ENCODE measurements around the gene AIF1L. TPM values are rescaled to one million over a fixed set of nuclear protein-coding genes. Genes with fewer than 3 reads are reported as not detected.

AIF1L gene
- total RNA-seq, 2 donors from 2014 or later = 1.5 to 1.7 TPM

DNA sequence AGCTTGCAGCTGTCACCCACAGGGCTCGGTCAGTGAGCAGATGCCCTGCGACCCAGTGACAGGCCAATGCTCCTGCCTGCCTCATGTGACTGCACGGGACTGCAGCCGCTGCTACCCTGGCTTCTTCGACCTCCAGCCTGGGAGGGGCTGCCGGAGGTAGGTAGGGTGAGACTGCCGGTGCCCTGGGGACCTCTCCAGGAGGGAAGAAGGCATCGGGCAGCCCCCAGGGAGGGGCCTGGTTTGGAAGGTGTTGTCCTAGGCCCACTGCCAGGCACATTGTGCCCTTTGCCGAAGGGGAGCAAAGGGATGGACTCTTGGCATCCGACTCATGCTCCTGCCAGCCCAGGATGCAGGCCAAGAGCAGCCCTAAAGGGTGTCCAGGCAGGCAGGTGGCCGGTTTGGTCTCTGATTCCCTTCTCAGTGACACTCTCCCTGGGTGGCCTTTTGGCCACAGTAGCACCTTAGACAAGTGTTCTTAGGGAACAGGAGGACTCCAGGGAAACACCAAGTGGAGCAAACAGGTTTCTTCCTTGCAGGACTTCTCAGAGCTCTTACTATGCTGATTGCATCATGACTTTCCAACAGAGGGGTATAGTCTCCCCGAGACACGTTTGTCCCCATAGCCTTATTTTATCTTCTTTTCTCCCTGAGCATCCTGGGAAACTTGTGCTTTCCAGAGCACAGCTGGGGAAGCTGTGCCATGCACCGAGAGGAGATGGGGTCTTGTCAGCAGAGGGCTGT lies 28.1 kb upstream of the AIF1L start:
- no peaks in the 10 kb centered on the region for H3K27me3 Mint-ChIP-seq
- H3K4me1 Mint-ChIP-seq = no peaks in the 10 kb centered on the region
- no peak for ATAC-seq (replicated peaks)
- no peaks in the 10 kb centered on the region for H3K36me3 Mint-ChIP-seq (ENCODE audit: low read depth)
- no peak overlapping the region for H3K4me3 Mint-ChIP-seq
- H3K9me3 Mint-ChIP-seq = no peaks in the 10 kb centered on the region
- H3K27ac Mint-ChIP-seq = no peak overlapping the region

DNA sequence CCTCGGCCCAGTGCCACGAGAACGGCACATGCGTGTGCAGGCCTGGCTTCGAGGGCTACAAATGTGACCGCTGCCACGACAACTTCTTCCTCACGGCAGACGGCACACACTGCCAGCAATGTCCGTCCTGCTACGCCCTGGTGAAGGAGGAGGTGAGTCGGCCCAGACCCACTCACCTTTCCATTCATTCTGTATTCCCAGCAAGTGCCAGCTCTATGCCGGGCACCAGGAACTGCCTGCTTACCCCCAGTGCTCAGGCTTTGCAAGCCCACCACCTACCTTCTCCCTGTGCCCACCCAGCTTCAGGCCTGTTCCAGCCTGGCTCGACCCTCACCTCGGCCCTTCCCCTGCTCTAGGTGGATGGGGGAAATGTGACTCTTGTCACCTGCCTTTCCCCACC lies 26.6 kb upstream of the AIF1L start:
- Mint-ChIP-seq H3K4me1 (no peaks in the 10 kb centered on the region), H3K27me3 (no peaks in the 10 kb centered on the region), H3K27ac (no peak overlapping the region), H3K36me3 (ENCODE audit: low read depth) (no peaks in the 10 kb centered on the region), H3K9me3 (no peaks in the 10 kb centered on the region), H3K4me3 (no peak overlapping the region)
- ATAC-seq (replicated peaks) = no peak

DNA sequence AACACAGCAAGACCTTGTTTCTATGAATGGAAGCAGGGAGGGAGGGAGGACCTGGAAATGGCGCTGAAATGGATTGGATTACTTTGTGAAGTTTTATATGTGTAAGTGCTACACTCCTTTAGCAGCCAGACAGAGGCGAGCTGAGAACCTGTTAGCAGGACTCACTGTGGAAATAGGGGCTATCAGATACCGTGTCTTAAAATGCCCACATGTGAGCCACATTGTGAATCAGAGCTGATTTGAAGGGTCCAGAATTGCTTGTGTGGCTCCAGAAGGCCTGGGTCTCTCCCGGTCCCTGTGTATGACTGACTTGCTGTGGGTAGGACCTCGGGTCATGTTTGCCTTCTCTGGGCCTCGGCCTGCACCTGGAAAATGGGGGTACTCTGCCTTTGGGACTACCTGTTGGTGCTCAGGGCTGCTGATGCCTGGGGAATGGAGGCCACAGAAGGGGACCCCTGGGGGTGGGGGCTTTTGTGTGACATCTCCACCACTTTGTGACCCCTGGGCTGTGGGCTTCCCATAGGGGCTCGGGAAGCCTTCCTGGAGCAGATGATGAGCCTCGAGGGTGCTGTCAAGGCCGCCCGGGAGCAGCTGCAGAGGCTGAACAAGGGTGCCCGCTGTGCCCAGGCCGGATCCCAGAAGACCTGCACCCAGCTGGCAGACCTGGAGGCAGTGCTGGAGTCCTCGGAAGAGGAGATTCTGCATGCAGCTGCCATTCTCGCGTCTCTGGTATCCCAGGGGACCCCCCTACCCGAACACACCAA lies 24.0 kb upstream of the AIF1L start:
- no peak overlapping the region for H3K4me3 Mint-ChIP-seq
- no peaks in the 10 kb centered on the region for H3K27me3 Mint-ChIP-seq
- no peaks in the 10 kb centered on the region for H3K4me1 Mint-ChIP-seq
- H3K27ac Mint-ChIP-seq = no peak overlapping the region
- H3K9me3 Mint-ChIP-seq = no peaks in the 10 kb centered on the region
- ATAC-seq (replicated peaks) = no peak
- no peaks in the 10 kb centered on the region for H3K36me3 Mint-ChIP-seq (ENCODE audit: low read depth)

DNA sequence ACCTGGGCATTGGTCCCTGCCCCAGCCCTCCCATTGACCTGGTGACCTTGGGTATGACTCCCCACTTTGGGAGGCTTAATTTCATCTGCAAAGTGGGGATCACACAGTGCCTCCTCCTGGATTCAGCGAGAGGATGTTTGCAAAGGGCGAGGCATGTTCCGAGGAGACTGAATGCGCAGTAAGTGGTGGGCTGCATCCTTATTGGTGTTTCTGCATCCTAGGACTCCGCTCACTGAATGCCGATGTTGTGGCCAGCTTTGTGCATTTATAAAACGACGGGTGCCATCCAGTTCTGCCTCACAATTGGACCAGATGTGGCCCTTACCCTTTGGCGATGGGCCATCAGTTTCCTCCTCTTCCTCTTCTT lies 23.5 kb upstream of the AIF1L start:
- Mint-ChIP-seq H3K36me3 (ENCODE audit: low read depth) (no peaks in the 10 kb centered on the region), H3K4me3 (no peak overlapping the region), H3K27ac (no peak overlapping the region), H3K9me3 (no peaks in the 10 kb centered on the region), H3K27me3 (no peaks in the 10 kb centered on the region), H3K4me1 (no peaks in the 10 kb centered on the region)
- no peak for ATAC-seq (replicated peaks)

DNA sequence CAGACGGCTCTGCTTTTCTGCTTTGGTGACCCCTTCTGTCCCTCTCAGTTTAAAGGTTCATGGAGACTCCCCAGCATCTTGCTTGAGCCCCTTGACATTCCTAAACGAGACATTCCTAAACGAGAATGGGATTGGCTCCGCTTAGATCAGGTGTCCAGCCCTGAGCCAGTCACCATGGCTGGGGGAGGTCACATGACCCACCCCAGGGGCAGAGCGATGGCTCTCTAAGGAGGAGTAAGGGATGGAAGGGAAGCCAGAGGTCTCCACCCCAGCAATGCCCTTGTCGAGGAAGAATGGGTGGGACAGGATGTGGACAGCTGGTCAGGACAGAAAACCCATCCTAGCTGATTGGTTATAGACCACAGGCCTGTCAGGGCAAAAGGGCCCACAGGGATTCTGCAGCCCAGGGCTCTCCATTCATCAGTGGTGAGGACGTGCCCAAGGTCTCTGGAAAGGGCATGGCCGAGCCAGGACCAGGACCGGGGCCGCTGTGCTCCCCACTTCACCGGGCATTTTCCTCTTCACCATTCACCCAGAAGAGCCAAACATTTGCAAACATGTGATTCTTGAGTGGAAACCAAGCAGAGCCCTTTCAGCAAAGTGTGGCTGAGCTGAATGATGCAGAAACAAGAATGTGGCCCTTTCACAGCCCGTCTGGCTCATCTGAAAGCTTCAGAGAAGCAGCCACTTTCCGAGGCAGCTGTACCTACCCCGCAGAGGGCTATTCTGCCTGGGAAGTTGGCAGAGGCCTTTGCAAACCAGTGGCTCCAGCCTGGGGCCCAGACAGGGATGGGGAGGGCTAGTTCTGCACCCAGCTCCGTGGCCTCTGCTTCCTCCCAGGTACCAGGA lies 19.8 kb upstream of the AIF1L start:
- no peaks in the 10 kb centered on the region for H3K36me3 Mint-ChIP-seq (ENCODE audit: low read depth)
- H3K4me3 Mint-ChIP-seq = no peak overlapping the region
- no peaks in the 10 kb centered on the region for H3K9me3 Mint-ChIP-seq
- H3K4me1 Mint-ChIP-seq = no peaks in the 10 kb centered on the region
- H3K27ac Mint-ChIP-seq = no peak overlapping the region
- no peak for ATAC-seq (replicated peaks)
- H3K27me3 Mint-ChIP-seq = no peaks in the 10 kb centered on the region

DNA sequence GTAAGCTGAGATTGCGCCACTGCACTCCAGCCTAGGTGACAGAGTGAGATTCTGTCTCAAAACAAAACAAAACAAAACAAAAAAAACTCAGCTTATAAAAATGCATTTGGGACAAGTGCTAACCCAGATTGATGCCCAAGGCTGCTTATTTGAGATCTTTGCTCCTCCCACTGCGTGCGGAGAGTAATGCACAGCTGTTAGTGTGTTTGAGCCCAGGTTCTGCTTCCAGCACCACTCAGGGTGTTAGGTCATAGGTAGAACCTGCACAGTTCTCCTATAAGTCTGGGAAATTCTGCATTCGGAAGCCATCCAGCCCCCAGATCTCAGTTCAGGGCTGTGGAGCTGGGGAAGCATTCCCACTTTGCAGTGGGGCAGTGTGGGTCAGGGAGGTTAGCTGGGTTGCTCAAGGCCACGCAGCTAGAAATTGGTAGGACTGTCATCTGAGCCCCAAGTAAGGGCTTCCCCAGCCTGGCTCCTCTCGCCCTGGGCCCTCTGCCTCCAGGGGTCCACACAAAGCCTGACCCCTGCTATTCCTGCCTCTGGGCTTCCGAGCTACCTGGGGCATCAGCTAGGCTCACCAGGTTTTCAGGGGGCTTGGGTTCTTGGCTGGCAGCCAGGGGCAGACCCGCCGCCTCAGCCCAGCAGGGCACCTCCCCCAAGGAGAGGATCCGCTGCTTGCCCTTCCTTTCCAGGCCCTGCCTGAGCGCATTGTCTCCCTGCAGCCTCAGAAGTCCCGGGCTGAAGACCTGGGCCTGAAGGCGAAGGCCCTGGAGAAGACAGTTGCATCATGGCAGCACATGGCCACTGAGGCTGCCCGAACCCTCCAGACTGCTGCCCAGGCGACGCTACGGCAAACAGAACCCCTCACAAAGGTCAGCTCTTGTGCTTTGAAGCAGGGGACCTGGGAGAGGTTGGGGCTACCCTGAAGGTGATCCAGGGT lies 17.6 kb upstream of the AIF1L start:
- no peak for ATAC-seq (replicated peaks)
- Mint-ChIP-seq H3K36me3 (ENCODE audit: low read depth) (no peaks in the 10 kb centered on the region), H3K4me3 (no peak overlapping the region), H3K9me3 (no peaks in the 10 kb centered on the region), H3K27me3 (no peaks in the 10 kb centered on the region), H3K4me1 (no peaks in the 10 kb centered on the region), H3K27ac (no peak overlapping the region)

DNA sequence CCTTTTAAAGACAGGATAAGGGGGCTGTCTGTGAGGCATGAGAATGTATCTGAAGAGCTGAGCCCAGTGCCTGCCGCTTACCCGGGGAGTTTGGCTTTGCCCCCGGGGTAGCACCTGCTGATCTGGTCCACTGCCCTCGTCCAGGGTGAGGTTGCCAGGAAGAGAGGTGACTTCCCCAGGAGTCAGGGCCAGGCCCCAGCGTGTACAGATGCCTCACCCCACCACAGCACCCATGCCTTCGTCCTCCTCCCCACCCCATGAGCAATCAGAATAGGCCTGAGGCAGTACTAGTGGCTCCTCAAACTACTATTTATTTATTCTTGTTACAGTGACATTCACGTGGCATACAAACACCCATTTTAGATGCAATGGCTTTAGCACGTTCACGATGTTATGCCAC lies 15.7 kb upstream of the AIF1L start:
- no peak for ATAC-seq (replicated peaks)
- Mint-ChIP-seq H3K27me3 (peaks cover 3% of the 10 kb centered on the region), H3K36me3 (ENCODE audit: low read depth) (no peaks in the 10 kb centered on the region), H3K9me3 (no peaks in the 10 kb centered on the region), H3K4me1 (no peaks in the 10 kb centered on the region), H3K4me3 (no peak overlapping the region), H3K27ac (no peak overlapping the region)

DNA sequence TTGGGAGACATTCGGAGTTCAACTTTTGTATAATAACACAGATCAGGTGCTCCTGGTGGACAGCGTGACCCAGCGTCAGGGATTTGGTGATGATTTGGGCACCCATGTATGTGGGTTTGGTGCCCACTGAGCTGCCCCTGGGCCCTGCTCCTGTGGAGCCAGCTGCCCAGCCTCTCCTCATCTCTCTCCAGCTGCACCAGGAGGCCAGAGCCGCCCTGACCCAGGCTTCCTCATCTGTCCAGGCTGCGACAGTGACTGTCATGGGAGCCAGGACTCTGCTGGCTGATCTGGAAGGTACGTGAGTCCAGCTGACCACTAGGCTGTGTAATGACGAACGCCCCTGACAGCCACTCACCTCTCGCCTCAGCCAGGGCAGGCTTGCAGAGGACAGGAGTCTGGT lies 14.5 kb upstream of the AIF1L start:
- no peak overlapping the region for H3K27ac Mint-ChIP-seq
- H3K27me3 Mint-ChIP-seq = peaks cover 3% of the 10 kb centered on the region
- H3K36me3 Mint-ChIP-seq (ENCODE audit: low read depth) = no peaks in the 10 kb centered on the region
- ATAC-seq (replicated peaks) = no peak
- H3K4me1 Mint-ChIP-seq = no peaks in the 10 kb centered on the region
- no peaks in the 10 kb centered on the region for H3K9me3 Mint-ChIP-seq
- no peak overlapping the region for H3K4me3 Mint-ChIP-seq

DNA sequence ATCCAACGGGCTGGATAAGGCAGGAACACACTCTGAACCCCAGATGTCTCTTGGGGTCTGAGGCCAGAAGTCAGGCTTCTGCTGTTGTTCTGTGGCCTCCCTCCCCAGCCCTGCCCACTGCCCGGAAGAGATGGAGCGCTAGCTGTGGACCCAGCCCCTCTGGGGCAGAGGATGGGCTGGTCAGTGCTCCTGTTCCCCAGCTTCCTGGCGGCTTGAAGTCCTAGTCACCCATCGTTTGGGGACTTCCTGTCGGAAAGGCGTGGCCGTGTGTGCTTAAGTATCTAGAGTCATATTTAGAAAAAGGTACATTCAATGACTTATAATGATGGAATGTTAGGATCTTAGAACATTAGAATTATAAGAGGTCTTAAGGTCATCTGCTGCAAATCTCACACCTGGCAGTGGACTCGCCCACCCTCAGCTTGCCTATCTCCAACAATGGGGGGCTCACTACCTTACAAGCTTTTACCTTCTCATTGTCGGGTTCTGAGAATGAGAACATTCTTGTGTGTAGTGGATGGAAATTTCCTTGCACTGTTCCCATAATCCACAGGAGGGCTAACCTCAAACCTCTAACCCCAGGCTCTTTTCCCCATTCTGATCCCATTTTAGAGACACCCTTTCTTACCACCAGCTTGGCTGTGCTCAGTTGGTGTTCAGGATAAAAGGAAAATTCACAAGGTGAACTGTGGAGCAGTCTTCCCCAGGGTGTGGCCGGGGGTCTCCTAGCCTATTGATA lies 13.4 kb upstream of the AIF1L start:
- ATAC-seq (replicated peaks) = no peak
- Mint-ChIP-seq H3K4me1 (no peaks in the 10 kb centered on the region), H3K36me3 (ENCODE audit: low read depth) (no peaks in the 10 kb centered on the region), H3K27me3 (peaks cover 3% of the 10 kb centered on the region), H3K4me3 (no peak overlapping the region), H3K9me3 (no peaks in the 10 kb centered on the region), H3K27ac (no peak overlapping the region)

DNA sequence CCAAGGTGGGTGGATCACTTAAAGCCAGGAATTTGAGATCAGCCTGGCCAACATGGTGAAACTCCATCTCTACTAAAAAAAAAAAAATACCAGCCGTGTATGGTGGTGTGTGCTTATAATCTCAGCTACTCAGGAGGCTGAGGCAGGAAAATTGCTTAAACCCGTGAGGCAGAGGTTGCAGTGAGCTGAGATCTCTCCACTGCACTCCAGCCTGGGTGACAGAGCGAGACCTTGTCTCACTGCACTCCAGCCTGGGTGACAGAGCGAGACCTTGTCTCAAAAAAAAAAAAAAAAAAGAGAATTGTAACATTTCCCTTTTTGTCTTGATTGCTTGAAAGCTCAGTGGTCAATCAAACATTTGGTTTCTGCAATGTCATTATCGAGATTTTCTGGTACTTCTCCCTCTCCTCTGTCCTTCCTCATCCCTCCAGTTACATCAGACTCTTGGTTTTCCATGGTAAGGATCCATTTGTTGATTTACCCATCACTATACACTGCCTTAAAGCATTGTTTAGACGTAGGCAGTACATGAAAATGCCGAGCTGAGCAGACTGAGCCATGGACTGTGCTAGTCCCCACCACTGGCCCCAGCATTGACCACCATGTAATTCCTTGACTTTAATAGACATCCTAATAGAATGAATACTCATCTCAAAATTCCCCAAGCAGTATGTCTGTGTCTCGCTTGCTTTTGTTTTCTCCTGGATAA lies 11.5 kb upstream of the AIF1L start:
- H3K36me3 Mint-ChIP-seq (ENCODE audit: low read depth) = no peaks in the 10 kb centered on the region
- ATAC-seq (replicated peaks) = no peak
- no peaks in the 10 kb centered on the region for H3K9me3 Mint-ChIP-seq
- H3K27me3 Mint-ChIP-seq = peaks cover 3% of the 10 kb centered on the region
- no peak overlapping the region for H3K27ac Mint-ChIP-seq
- H3K4me1 Mint-ChIP-seq = no peaks in the 10 kb centered on the region
- H3K4me3 Mint-ChIP-seq = no peak overlapping the region

DNA sequence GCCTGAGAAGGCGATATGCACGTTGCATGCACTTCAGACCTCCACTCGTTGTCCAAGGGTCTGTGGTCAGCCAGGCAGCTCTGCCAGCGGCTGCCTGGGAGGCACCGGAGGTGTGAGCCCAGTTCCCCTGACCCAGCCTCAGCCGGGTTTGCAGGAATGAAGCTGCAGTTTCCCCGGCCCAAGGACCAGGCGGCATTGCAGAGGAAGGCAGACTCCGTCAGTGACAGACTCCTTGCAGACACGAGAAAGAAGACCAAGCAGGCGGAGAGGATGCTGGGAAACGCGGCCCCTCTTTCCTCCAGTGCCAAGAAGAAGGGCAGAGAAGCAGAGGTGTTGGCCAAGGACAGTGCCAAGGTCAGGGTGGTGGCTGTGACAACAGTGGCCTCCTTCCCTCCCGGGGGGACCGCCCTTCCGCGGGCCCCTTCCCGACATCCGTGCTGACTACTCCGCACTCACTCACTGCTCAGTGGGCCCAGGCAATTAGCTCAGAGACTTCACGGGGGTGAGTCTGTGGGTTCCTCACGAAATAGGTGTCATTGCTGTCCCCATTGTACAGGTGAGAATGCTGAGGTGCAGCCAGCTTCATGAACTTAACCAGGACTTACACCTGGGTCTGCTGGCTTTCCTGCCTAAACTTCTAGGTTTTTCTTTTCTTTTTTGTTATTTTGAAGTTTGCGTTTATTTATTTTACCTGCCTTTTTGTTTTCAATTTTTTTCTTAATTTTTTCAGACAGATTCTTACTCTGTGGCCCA lies 10.8 kb upstream of the AIF1L start:
- no peak overlapping the region for H3K4me3 Mint-ChIP-seq
- ATAC-seq (replicated peaks) = no peak
- H3K36me3 Mint-ChIP-seq (ENCODE audit: low read depth) = no peaks in the 10 kb centered on the region
- H3K4me1 Mint-ChIP-seq = no peaks in the 10 kb centered on the region
- peaks cover 3% of the 10 kb centered on the region for H3K27me3 Mint-ChIP-seq
- H3K27ac Mint-ChIP-seq = no peak overlapping the region
- no peaks in the 10 kb centered on the region for H3K9me3 Mint-ChIP-seq

DNA sequence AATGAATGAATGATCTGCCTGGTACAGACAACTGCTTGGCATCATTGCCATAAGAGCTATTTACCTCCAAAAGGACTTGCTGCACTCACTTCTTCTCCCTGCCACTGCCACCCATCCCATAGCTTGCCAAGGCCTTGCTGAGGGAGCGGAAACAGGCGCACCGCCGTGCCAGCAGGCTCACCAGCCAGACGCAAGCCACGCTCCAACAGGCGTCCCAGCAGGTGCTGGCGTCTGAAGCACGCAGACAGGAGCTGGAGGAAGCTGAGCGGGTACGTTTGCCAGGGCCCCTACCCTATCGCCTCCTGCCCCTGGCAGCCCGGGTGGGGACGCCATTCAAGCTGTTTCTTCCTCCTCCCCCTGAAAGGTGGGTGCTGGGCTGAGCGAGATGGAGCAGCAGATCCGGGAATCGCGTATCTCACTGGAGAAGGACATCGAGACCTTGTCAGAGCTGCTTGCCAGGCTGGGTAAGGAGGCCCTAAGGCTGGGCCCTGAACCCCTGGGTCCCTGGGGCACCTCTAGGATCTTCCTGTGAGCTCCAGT lies 8.9 kb upstream of the AIF1L start:
- Mint-ChIP-seq H3K27ac (no peak overlapping the region), H3K4me1 (no peaks in the 10 kb centered on the region), H3K9me3 (no peaks in the 10 kb centered on the region), H3K4me3 (no peak overlapping the region), H3K27me3 (peaks cover 3% of the 10 kb centered on the region), H3K36me3 (ENCODE audit: low read depth) (no peaks in the 10 kb centered on the region)
- no peak for ATAC-seq (replicated peaks)
